Measurements from ENCODE around the gene MSX2. TPM values are rescaled to one million over a fixed set of nuclear protein-coding genes. Genes with fewer than 3 reads are reported as not detected.
A peak's percentile ranks its signal among the peaks of the same experiment; 100 is the strongest.

The MSX2 gene
- total RNA-seq, 1 donor from 2014 or later: 3.7 TPM

GRCh38 chr5:174733091-174733690 lies 8.8 kb downstream of the MSX2 start:
- TF ChIP-seq, protein P1, sequence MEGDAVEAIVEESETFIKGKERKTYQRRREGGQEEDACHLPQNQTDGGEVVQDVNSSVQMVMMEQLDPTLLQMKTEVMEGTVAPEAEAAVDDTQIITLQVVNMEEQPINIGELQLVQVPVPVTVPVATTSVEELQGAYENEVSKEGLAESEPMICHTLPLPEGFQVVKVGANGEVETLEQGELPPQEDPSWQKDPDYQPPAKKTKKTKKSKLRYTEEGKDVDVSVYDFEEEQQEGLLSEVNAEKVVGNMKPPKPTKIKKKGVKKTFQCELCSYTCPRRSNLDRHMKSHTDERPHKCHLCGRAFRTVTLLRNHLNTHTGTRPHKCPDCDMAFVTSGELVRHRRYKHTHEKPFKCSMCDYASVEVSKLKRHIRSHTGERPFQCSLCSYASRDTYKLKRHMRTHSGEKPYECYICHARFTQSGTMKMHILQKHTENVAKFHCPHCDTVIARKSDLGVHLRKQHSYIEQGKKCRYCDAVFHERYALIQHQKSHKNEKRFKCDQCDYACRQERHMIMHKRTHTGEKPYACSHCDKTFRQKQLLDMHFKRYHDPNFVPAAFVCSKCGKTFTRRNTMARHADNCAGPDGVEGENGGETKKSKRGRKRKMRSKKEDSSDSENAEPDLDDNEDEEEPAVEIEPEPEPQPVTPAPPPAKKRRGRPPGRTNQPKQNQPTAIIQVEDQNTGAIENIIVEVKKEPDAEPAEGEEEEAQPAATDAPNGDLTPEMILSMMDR (conservative IDR thresholded peaks at IDR 0.05; ENCODE audit: low read depth, low read length): no peak
- no peak overlapping the region for H3K4me3 ChIP-seq (ENCODE audit: low read depth, low read length)
- DNase-seq (ENCODE audit: low read depth): no peak

GRCh38 chr5:174733836-174734235 lies 9.5 kb downstream of the MSX2 start:
- DNase-seq (ENCODE audit: low read depth): no peak
- no peak overlapping the region for H3K4me3 ChIP-seq (ENCODE audit: low read depth, low read length)
- TF ChIP-seq, protein P1 (conservative IDR thresholded peaks at IDR 0.05; ENCODE audit: low read depth, low read length): no peak

DNA sequence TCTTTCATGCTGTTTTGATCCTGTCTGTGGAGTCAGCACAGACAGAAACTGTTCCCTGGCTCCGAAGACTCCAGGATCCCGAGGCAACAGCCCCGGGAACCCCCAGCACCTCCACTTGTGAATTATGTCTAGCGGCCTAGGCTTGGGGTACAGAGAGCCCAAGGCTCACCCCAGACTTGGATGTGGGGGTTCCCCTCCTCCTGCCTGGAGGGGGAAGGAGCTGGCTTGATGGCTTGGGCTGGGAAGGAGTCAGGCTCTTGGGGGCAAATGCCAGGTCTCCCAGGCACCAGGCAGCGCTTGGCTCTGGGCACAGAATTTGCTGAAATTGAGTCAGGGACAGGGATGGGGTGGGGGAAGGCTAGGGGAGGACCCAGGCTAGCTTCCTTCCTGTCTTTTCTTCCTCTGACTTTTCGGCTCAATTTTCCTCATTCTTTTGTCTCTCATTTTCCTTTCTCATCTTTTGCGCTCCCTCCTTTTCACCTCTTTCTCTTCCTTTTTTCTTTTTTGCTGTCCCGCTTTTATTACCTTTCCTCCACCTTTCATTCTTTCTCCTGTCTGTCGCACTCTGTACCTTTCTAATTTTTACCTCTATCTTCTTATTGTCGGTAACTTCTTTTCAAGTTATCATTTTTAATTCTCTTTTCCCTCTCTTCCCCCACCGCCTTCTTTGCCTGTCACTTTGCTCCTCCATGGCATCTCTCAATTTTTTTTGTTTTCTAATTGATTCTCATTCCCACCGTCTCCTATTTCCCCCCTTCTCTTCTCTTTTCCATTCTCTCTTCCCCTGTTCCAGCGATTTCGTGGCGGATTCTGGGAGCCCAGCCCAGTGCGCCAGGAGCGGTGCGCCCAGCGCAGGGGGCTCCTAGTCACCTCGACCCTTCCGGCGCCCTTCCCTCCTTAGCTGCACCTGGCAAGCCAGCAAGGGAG lies 10.5 kb downstream of the MSX2 start:
- H3K4me3 ChIP-seq (ENCODE audit: low read depth, low read length): no peak overlapping the region
- DNase-seq (ENCODE audit: low read depth): no peak
- TF ChIP-seq, protein P1 (conservative IDR thresholded peaks at IDR 0.05; ENCODE audit: low read depth, low read length): no peak

DNA sequence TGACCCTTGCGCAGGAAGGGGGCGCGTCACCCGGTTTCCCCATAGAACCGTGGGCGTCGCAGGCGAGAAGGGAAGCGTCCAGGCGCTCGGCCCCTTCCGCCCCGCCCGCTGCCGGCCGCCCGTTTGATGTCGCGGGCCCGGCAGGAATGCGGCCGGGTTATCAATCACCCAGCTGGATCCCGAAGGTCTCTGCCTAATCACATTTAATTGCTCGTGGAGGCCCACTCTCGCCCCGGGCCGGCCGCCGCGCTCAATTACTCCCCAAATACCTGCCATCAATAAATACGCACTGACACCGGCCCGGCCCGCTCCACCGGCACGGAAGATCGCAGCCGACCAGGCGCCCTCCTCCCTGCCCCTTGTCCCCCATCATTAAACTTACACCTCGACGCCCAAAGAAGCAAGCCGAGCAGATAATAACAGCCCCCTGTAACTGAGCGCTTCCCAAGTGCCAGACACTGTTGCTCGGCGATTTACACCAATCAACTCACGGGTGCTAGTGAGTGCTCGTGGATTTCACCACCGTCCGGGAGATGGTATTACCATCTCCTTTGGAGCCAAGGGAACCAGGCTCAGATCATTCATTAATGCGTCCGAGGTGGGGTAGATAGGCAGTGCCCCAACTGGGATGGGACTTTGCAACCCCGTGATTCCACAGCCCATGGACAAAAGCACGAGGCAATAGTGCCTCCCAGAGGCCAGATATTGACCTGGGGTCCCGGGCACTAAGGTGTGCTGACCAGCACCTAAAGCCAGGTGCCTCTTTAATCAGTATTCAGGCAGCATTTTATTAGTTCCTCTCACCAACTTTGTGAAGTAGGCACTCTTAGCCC lies 11.3 kb downstream of the MSX2 start:
- TF ChIP-seq, protein P1 (conservative IDR thresholded peaks at IDR 0.05; ENCODE audit: low read depth, low read length): peak; percentile 60
- H3K4me3 ChIP-seq (ENCODE audit: low read depth, low read length): no peak overlapping the region
- DNase-seq (ENCODE audit: low read depth): no peak

- TF ChIP-seq, protein P1 (conservative IDR thresholded peaks at IDR 0.05; ENCODE audit: low read depth, low read length): no peak
- DNase-seq (ENCODE audit: low read depth): peak; percentile 27
- no peak overlapping the region for H3K4me3 ChIP-seq (ENCODE audit: low read depth, low read length)
Measured at GRCh38 chr5:174736331-174736721, 11.9 kb downstream of the MSX2 start.

- H3K4me3 ChIP-seq (ENCODE audit: low read depth, low read length): no peak overlapping the region
- DNase-seq (ENCODE audit: low read depth): no peak
- TF ChIP-seq, protein P1 (conservative IDR thresholded peaks at IDR 0.05; ENCODE audit: low read depth, low read length): no peak
Measured at GRCh38 chr5:174736777-174737176, 12.4 kb downstream of the MSX2 start.
